PC-3 (cell line): ENCODE results near the gene B3GALNT1. TPM values are rescaled to one million over a fixed set of nuclear protein-coding genes. Genes with fewer than 3 reads are reported as not detected.

Experiments used
- ATAC-seq: fragments of 200-7000 bp; cut with Tn5 transposase; 2 replicates; pipeline ENCODE4 v1.9.1; 2020; ENCODE audit warnings: mild to moderate bottlenecking, moderate library complexity
- BruUV-seq: library from RNA; stranded (reverse); fragments of 400-500 nt; replicated peaks from 2 replicates; lab custom pipeline; 2021; lab: Mats Ljungman, UMichigan
- CTCF ChIA-PET: fragments of 300-600 bp; sonication (Branson Sonifier 250); formaldehyde crosslinking; loops from one replicate; lab custom pipeline; 2022; ENCODE audit warnings: antibody characterized with exemption; lab: Charles Lee
- POLR2A ChIA-PET: fragments of 300-600 bp; sonication (Branson Sonifier 250); formaldehyde crosslinking; loops from one replicate; lab custom pipeline; 2022; ENCODE audit warnings: antibody characterized with exemption; ENCODE audit not compliant: unreplicated experiment; lab: Charles Lee
- DNase-seq: peaks from one replicate; pipeline ENCODE4 v3.0.0-alpha.2; 2015
- H2AFZ ChIP-seq: fragments of 300-600 bp; sonication (generic); 2 replicates; pipeline ENCODE4 v1.6.0; 2016; ENCODE audit warnings: antibody characterized with exemption, low read length
- H3F3A ChIP-seq: fragments of 300-600 bp; sonication (generic); one replicate; pipeline ENCODE4 v1.6.0; 2017; ENCODE audit warnings: antibody characterized with exemption, low read length, control low read depth, mild to moderate bottlenecking; ENCODE audit not compliant: unreplicated experiment
- H3K27ac ChIP-seq: fragments of 300-600 bp; sonication (generic); 2 replicates; pipeline ENCODE4 v1.5.1; 2016; ENCODE audit warnings: mild to moderate bottlenecking, low read length
- H3K27me3 ChIP-seq: fragments of 300-600 bp; sonication (generic); 2 replicates; pipeline ENCODE4 v1.6.1; 2016; ENCODE audit warnings: low read length, mixed read lengths
- H3K36me3 ChIP-seq: fragments of 300-600 bp; sonication (generic); 2 replicates; pipeline ENCODE4 v1.6.1; 2016; ENCODE audit warnings: low read depth, mixed run types, low read length, mixed read lengths
- H3K4me1 ChIP-seq: fragments of 300-600 bp; sonication (generic); 2 replicates; pipeline ENCODE4 v1.5.1; 2016; ENCODE audit warnings: low read length; ENCODE audit not compliant: insufficient read depth
- H3K4me2 ChIP-seq: fragments of 300-600 bp; sonication (generic); 2 replicates; pipeline ENCODE4 v1.6.0; 2016; ENCODE audit warnings: low read length
- H3K4me3 ChIP-seq: fragments of 300-600 bp; sonication (generic); 2 replicates; pipeline ENCODE4 v1.5.1; 2016; ENCODE audit warnings: mild to moderate bottlenecking, low read length, mixed read lengths
- H3K79me2 ChIP-seq: fragments of 300-600 bp; sonication (generic); 2 replicates; pipeline ENCODE4 v1.6.1; 2017; ENCODE audit warnings: low read length, mixed read lengths
- H3K9ac ChIP-seq: fragments of 300-600 bp; sonication (generic); 2 replicates; pipeline ENCODE4 v1.6.0; 2016; ENCODE audit warnings: mild to moderate bottlenecking, low read length
- H3K9me2 ChIP-seq: fragments of 300-600 bp; sonication (generic); replicated peaks from 2 replicates; pipeline ENCODE4 v1.6.1; 2016; ENCODE audit warnings: mixed run types, low read length, mixed read lengths
- H3K9me3 ChIP-seq: fragments of 300-600 bp; sonication (generic); 2 replicates; pipeline ENCODE4 v1.6.1; 2016; ENCODE audit warnings: low read length, mixed read lengths
- H4K20me1 ChIP-seq: fragments of 300-600 bp; sonication (generic); 2 replicates; pipeline ENCODE4 v1.6.1; 2016; ENCODE audit warnings: low read length, mixed read lengths
- EZH2 ChIP-seq: fragments of 300-600 bp; sonication (generic); IDR thresholded peaks from one replicate; pipeline ENCODE4 v1.6.1; 2017; ENCODE audit warnings: antibody characterized with exemption, mild to moderate bottlenecking, low read length; ENCODE audit not compliant: unreplicated experiment
- EZH2phosphoT487 ChIP-seq: fragments of 300-600 bp; sonication (generic); IDR thresholded peaks from 2 replicates; pipeline ENCODE4 v1.6.1; 2018; ENCODE audit warnings: mild to moderate bottlenecking, antibody characterized with exemption, low read length, borderline replicate concordance
- intact Hi-C: fragments of 100-400 bp; cut with micrococcal nuclease; formaldehyde crosslinking; loops from 2 replicates; pipeline ENCODE4 v1.9.0; 2023
- total RNA-seq: library from RNA; depleted of rRNA; stranded (reverse); fragments of >200 nt; gene quantifications from 2 replicates; pipeline ENCODE4 v1.2.3, GENCODE V29; 2014
- TF ChIP-seq, protein P1 (sequence below): fragments of 300-600 bp; sonication (generic); conservative IDR thresholded peaks from 2 replicates; pipeline ENCODE4 v1.5.1; 2017; ENCODE audit warnings: antibody characterized with exemption, low read depth, mild to moderate bottlenecking, low read length

B3GALNT1 gene
- total RNA-seq, 1 experiment from 2014 or later: 125 TPM

DNA sequence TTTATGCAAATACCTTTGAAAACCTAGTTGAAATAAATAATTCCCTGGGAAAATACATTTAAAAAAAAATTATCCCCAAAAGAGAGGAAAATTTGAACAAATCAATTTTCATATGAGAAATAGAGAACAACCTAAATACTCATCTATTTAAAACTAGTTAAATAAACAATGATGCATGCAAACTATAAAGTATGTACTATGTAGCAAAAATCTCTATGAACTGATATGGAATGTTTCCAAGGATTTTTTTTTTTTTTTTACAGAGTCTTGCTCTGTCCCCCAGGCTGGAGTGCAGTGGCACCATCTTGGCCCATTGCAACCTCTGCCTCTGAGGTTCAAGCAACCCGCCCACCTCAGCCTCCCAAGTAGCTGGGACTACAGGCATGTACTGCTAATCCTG is 27.2 kb upstream of the B3GALNT1 start:
- CTCF ChIA-PET: no interaction called here
- intact Hi-C loops: no loop called here
- H3K36me3 ChIP-seq: no peaks in the 10 kb centered on the region
- H3K79me2 ChIP-seq: no peaks in the 10 kb centered on the region
- H3K4me2 ChIP-seq: peak overlapping the region; percentile 5; the same call in 1 of the 2 replicates
- no peaks in the 10 kb centered on the region for H3F3A ChIP-seq
- no peaks in the 10 kb centered on the region for H3K27me3 ChIP-seq
- H3K9me2 ChIP-seq: no peaks in the 10 kb centered on the region
- no peak overlapping the region for H3K9ac ChIP-seq
- BruUV-seq: no TSS peak
- DNase-seq (peak; percentile 65), ATAC-seq (peak; percentile 77)
- no peaks in the 10 kb centered on the region for H4K20me1 ChIP-seq
- peaks cover 12% of the 10 kb centered on the region for H3K4me1 ChIP-seq
- peak overlapping the region; percentile 22 for H3K27ac ChIP-seq
- TF ChIP-seq EZH2 (no peak), EZH2phosphoT487 (no peak)
- TF ChIP-seq, protein P1, sequence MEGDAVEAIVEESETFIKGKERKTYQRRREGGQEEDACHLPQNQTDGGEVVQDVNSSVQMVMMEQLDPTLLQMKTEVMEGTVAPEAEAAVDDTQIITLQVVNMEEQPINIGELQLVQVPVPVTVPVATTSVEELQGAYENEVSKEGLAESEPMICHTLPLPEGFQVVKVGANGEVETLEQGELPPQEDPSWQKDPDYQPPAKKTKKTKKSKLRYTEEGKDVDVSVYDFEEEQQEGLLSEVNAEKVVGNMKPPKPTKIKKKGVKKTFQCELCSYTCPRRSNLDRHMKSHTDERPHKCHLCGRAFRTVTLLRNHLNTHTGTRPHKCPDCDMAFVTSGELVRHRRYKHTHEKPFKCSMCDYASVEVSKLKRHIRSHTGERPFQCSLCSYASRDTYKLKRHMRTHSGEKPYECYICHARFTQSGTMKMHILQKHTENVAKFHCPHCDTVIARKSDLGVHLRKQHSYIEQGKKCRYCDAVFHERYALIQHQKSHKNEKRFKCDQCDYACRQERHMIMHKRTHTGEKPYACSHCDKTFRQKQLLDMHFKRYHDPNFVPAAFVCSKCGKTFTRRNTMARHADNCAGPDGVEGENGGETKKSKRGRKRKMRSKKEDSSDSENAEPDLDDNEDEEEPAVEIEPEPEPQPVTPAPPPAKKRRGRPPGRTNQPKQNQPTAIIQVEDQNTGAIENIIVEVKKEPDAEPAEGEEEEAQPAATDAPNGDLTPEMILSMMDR: no peak
- POLR2A ChIA-PET: no interaction called here
- H3K9me3 ChIP-seq: no peaks in the 10 kb centered on the region
- H3K4me3 ChIP-seq: no peak overlapping the region
- no peak overlapping the region for H2AFZ ChIP-seq

DNA sequence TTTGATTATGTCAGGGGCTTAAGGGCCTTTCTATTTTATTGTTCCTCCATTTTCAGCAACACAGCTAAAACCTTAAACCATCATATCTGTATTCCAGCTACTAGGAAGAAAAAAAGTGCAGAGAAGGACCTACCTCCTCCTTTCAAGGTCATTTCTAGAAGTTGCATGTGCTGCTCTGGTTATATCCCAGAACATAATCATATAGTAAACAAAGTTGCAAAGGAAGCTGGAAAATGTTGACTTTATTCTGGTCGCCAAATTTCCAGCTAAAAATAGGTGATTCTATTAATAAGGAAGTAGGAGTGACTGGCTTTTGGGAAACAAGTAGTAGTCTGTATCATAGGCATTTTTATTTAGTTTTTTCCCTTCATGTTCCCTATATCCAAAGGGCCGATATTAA is 21.3 kb upstream of the B3GALNT1 start:
- ATAC-seq (no peak), DNase-seq (no peak)
- Histone ChIP-seq H4K20me1 (no peaks in the 10 kb centered on the region), H3K4me1 (0 out of 2 replicates have a peak, but pooled peaks cover 1% of the 10 kb centered on the region), H3K27me3 (no peaks in the 10 kb centered on the region), H3K9ac (no peak overlapping the region), H3K4me2 (no peak overlapping the region), H3F3A (no peaks in the 10 kb centered on the region), H3K4me3 (no peak overlapping the region), H3K9me2 (no peaks in the 10 kb centered on the region), H3K36me3 (no peaks in the 10 kb centered on the region), H3K27ac (no peak overlapping the region), H3K79me2 (no peaks in the 10 kb centered on the region), H2AFZ (no peak overlapping the region), H3K9me3 (no peaks in the 10 kb centered on the region)
- TF ChIP-seq EZH2 (no peak), EZH2phosphoT487 (no peak)
- TF ChIP-seq, protein P1: no peak
- ChIA-PET POLR2A (no interaction called here), CTCF (no interaction called here)
- BruUV-seq: no TSS peak
- intact Hi-C loops: no loop called here

- TF ChIP-seq EZH2phosphoT487: no peak
- TF ChIP-seq EZH2: no peak
- TF ChIP-seq, protein P1: no peak
- CTCF ChIA-PET: no interaction called here
- no peaks in the 10 kb centered on the region for H3K9me2 ChIP-seq
- H4K20me1 ChIP-seq: no peaks in the 10 kb centered on the region
- no peaks in the 10 kb centered on the region for H3F3A ChIP-seq
- BruUV-seq: no TSS peak
- H3K9me3 ChIP-seq: peaks cover 12% of the 10 kb centered on the region; the same call in 1 of the 2 replicates
- H3K9ac ChIP-seq: no peak overlapping the region
- no peaks in the 10 kb centered on the region for H3K79me2 ChIP-seq
- H2AFZ ChIP-seq: no peak overlapping the region
- POLR2A ChIA-PET: no interaction called here
- ATAC-seq: no peak
- intact Hi-C loops: no loop called here
- no peaks in the 10 kb centered on the region for H3K27me3 ChIP-seq
- no peak overlapping the region for H3K4me2 ChIP-seq
- peaks cover 4% of the 10 kb centered on the region; the same call in 1 of the 2 replicates for H3K36me3 ChIP-seq
- H3K4me1 ChIP-seq: no peaks in the 10 kb centered on the region
- H3K4me3 ChIP-seq: no peak overlapping the region
- H3K27ac ChIP-seq: no peak overlapping the region
- DNase-seq: no peak
Observed at GRCh38 chr3:161117646-161118045, 12.5 kb upstream of the B3GALNT1 start.
